Lower lobe of right lung (tissue), 2 donors: ENCODE measurements around the gene TMEM176B. TPM values are rescaled to one million over a fixed set of nuclear protein-coding genes. Genes with fewer than 3 reads are reported as not detected.
"Not testable (repeated sequence)": the region's sequence is repeated elsewhere in the genome, so short reads cannot be mapped to it uniquely, and the experiment has no call there.

ENCODE experiments used
- ATAC-seq, 2 donors: fragments of 200-7000 bp; cut with Tn5 transposase; one replicate each; pipeline ENCODE4 v1.9.1; 2020 to 2022; ENCODE audit warnings: mild to moderate bottlenecking in 2 of 2, moderate library complexity in 2 of 2
- DNase-seq: peaks from one replicate; pipeline ENCODE4 v3.0.0-alpha.2; 2020
- H3K27ac ChIP-seq: fragments of 200-600 bp; one replicate; pipeline ENCODE4 v1.8.0; 2022
- H3K27me3 ChIP-seq: fragments of 200-600 bp; one replicate; pipeline ENCODE4 v1.8.0; 2022; ENCODE audit warnings: low read depth
- H3K36me3 ChIP-seq: fragments of 200-600 bp; one replicate; pipeline ENCODE4 v1.8.0; 2022; ENCODE audit warnings: mild to moderate bottlenecking
- H3K4me1 ChIP-seq: fragments of 200-600 bp; one replicate; pipeline ENCODE4 v1.8.0; 2022
- H3K4me3 ChIP-seq: fragments of 200-600 bp; one replicate; pipeline ENCODE4 v1.8.0; 2022; ENCODE audit warnings: mild to moderate bottlenecking
- H3K9me3 ChIP-seq: fragments of 200-600 bp; one replicate; pipeline ENCODE4 v1.8.0; 2022
- CTCF ChIP-seq: fragments of 200-600 bp; IDR thresholded peaks from one replicate; pipeline ENCODE4 v1.8.0; 2022; ENCODE audit warnings: antibody characterized with exemption, mild to moderate bottlenecking
- intact Hi-C: fragments of 100-400 bp; cut with DNase I; formaldehyde crosslinking; loops from one replicate; pipeline ENCODE4 v1.11.0; 2022
- total RNA-seq: library from RNA; stranded (reverse); fragmentation: NEBNext Ultra II Directional; extraction: Animal tissue kit (Norgen Biotek cat#: 25700); gene quantifications from one replicate; pipeline ENCODE4 v1.2.1, GENCODE V29; 2021
- donor health status: DM: no; HTN: yes; CAD: no; lungs with severe emphysema.

Gene TMEM176B
- total RNA-seq, 1 donor from 2014 or later = 69.4 TPM

- TF ChIP-seq CTCF = no peak
- no peak overlapping the region for H3K4me3 ChIP-seq
These were observed 20.0 kb upstream of the TMEM176B start for GRCh38 chr7:150820148-150820547.

GRCh38 chr7:150818971-150819370 lies 18.8 kb upstream of the TMEM176B start:
- Histone ChIP-seq H3K36me3 (no peaks in the 10 kb centered on the region), H3K4me3 (no peak overlapping the region), H3K27me3 (no peaks in the 10 kb centered on the region), H3K9me3 (peaks cover 8% of the 10 kb centered on the region), H3K27ac (no peak overlapping the region), H3K4me1 (no peaks in the 10 kb centered on the region)
- ATAC-seq (no peak), DNase-seq (no peak)
- intact Hi-C loops = no loop called here
- TF ChIP-seq CTCF = no peak

More at GRCh38 chr7:150820148-150820547, 20.0 kb upstream of the TMEM176B start:
- no peak for DNase-seq
- intact Hi-C loops = no loop called here
- H3K27me3 ChIP-seq = no peaks in the 10 kb centered on the region
- peaks cover 8% of the 10 kb centered on the region for H3K9me3 ChIP-seq
- no peak overlapping the region for H3K27ac ChIP-seq
- ATAC-seq = no peak
- no peaks in the 10 kb centered on the region for H3K4me1 ChIP-seq
- no peaks in the 10 kb centered on the region for H3K36me3 ChIP-seq

GRCh38 chr7:150814328-150815001 lies 14.3 kb upstream of the TMEM176B start:
- ATAC-seq (no peak), DNase-seq (no peak)
- Histone ChIP-seq H3K27me3 (no peaks in the 10 kb centered on the region), H3K36me3 (no peaks in the 10 kb centered on the region), H3K9me3 (peaks cover 8% of the 10 kb centered on the region), H3K4me3 (no peak overlapping the region), H3K4me1 (no peaks in the 10 kb centered on the region), H3K27ac (no peak overlapping the region)
- TF ChIP-seq CTCF = no peak
- intact Hi-C loops = no loop called here

- DNase-seq, H3K4me3 ChIP-seq, H3K27me3 ChIP-seq, H3K27ac ChIP-seq, intact Hi-C loops, H3K9me3 ChIP-seq, H3K4me1 ChIP-seq, ATAC-seq: not testable (repeated sequence)
- H3K36me3 ChIP-seq = peaks cover 14% of the 10 kb centered on the region
These were observed 7.7 kb upstream of the TMEM176B start for GRCh38 chr7:150807616-150808438.

- ATAC-seq = no peak
- Histone ChIP-seq H3K9me3 (peaks cover 5% of the 10 kb centered on the region), H3K4me3 (no peak overlapping the region), H3K36me3 (peaks cover 14% of the 10 kb centered on the region), H3K27ac (no peak overlapping the region), H3K4me1 (no peaks in the 10 kb centered on the region), H3K27me3 (peaks cover 6% of the 10 kb centered on the region)
- intact Hi-C loops = no loop called here
- no peak for DNase-seq
- no peak for TF ChIP-seq CTCF
These were observed 6.7 kb upstream of the TMEM176B start for GRCh38 chr7:150806863-150807262.

GRCh38 chr7:150806454-150806853 lies 6.3 kb upstream of the TMEM176B start:
- Histone ChIP-seq H3K9me3 (peaks cover 5% of the 10 kb centered on the region), H3K36me3 (peaks cover 14% of the 10 kb centered on the region), H3K4me3 (no peak overlapping the region), H3K27ac (no peak overlapping the region), H3K4me1 (no peaks in the 10 kb centered on the region), H3K27me3 (peaks cover 10% of the 10 kb centered on the region)
- intact Hi-C loops = no loop called here
- ATAC-seq = no peak
- TF ChIP-seq CTCF = no peak
- DNase-seq = no peak
